Neural cell (in vitro differentiated cells): ENCODE data around the gene C10orf120.

ENCODE experiments used
- CTCF ChIP-seq: fragments of 450-650 bp; IDR thresholded peaks from 2 replicates; pipeline ENCODE4 v1.5.1; 2014; ENCODE audit warnings: antibody characterized with exemption, mild to moderate bottlenecking, moderate library complexity; ENCODE audit not compliant: poor library complexity, severe bottlenecking
- EP300 ChIP-seq: fragments of 450-650 bp; conservative IDR thresholded peaks from 2 replicates; pipeline ENCODE4 v1.6.1; 2014; ENCODE audit warnings: antibody characterized with exemption, mild to moderate bottlenecking, moderate library complexity; ENCODE audit not compliant: poor library complexity, severe bottlenecking
- POLR2AphosphoS5 ChIP-seq: IDR thresholded peaks from 2 replicates; pipeline ENCODE4 v1.6.1; 2012
- RAD21 ChIP-seq: fragments of 450-650 bp; conservative IDR thresholded peaks from 2 replicates; pipeline ENCODE4 v1.6.1; 2014; ENCODE audit warnings: antibody characterized with exemption, mild to moderate bottlenecking, moderate library complexity
- REST ChIP-seq: IDR thresholded peaks from 2 replicates; pipeline ENCODE4 v1.6.1; 2012; ENCODE audit warnings: borderline replicate concordance

- TF ChIP-seq POLR2AphosphoS5 = no peak
- TF ChIP-seq CTCF = no peak
- no peak for TF ChIP-seq REST
- no peak for TF ChIP-seq EP300
- TF ChIP-seq RAD21 = no peak
Observed at GRCh38 chr10:122716025-122716424, 16.4 kb upstream of the C10orf120 start.
